Fibroblast of lung (primary cell): Measurements from ENCODE around the gene EIF4A3.

Experiments
- CTCF ChIP-seq, 2 donors: IDR thresholded peaks in 1 of 2; conservative IDR thresholded peaks in 1 of 2; 1 replicate in 1 of 2; 2 replicates in 1 of 2; pipeline ENCODE4 v1.5.1; 2011 to 2012; ENCODE audit warnings: low read length in 2 of 2, control low read depth in 1 of 2, inconsistent platforms in 1 of 2, low read depth in 1 of 2, mild to moderate bottlenecking in 1 of 2
- EZH2 ChIP-seq: IDR thresholded peaks from 2 replicates; pipeline ENCODE4 v1.5.1; 2012; ENCODE audit warnings: low read length, control low read depth, mild to moderate bottlenecking; ENCODE audit errors: missing control alignments

GRCh38 chr17:80111702-80112470 lies 35.0 kb downstream of the EIF4A3 start:
- TF ChIP-seq CTCF (conservative IDR thresholded peaks at IDR 0.05 in 1 of 2, IDR thresholded peaks at IDR 0.05 in 1 of 2; ENCODE audit: low read depth in 1 of 2, low read length in 2 of 2) (no peak), EZH2 (no peak)
